HG03442 (cell line): ENCODE data around the gene SLIT1.

Experiments
- ATAC-seq: cut with Tn5 transposase; IDR thresholded peaks from one replicate; pipeline ENCODE4 v1.9.1; 2021; ENCODE audit warnings: mild to moderate bottlenecking, moderate library complexity; ENCODE audit not compliant: unreplicated experiment

Gene SLIT1

DNA sequence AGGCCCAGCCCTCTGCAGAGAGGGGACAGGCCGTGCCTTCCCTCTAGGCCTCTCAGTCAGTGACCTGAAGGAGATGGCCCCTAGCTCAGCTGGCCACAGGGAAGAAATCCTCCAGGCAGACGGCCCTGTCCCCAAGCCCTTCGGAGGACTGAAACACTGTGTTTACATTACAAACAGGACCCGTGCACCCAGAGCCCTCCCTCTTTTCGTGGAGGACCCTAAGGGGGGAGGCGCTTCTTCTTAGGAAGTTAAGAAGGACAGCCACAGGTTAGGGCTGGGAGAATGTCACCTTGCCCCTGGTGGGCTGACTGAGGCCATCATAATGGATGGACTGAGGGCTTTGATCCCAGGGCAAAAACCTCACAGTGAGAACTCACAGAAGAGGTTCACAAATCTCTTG lies 154.9 kb downstream of the SLIT1 start:
- ATAC-seq: no peak

GRCh38 chr10:97029271-97029670 lies 156.5 kb downstream of the SLIT1 start:
- no peak for ATAC-seq

GRCh38 chr10:97028832-97029178 lies 157.0 kb downstream of the SLIT1 start:
- ATAC-seq: no peak

- ATAC-seq: no peak
These were observed 157.5 kb downstream of the SLIT1 start for GRCh38 chr10:97028126-97028831.

GRCh38 chr10:97025613-97026242 lies 160.0 kb downstream of the SLIT1 start:
- ATAC-seq: peak; percentile 48

GRCh38 chr10:97024168-97025073 lies 161.3 kb downstream of the SLIT1 start:
- no peak for ATAC-seq

DNA sequence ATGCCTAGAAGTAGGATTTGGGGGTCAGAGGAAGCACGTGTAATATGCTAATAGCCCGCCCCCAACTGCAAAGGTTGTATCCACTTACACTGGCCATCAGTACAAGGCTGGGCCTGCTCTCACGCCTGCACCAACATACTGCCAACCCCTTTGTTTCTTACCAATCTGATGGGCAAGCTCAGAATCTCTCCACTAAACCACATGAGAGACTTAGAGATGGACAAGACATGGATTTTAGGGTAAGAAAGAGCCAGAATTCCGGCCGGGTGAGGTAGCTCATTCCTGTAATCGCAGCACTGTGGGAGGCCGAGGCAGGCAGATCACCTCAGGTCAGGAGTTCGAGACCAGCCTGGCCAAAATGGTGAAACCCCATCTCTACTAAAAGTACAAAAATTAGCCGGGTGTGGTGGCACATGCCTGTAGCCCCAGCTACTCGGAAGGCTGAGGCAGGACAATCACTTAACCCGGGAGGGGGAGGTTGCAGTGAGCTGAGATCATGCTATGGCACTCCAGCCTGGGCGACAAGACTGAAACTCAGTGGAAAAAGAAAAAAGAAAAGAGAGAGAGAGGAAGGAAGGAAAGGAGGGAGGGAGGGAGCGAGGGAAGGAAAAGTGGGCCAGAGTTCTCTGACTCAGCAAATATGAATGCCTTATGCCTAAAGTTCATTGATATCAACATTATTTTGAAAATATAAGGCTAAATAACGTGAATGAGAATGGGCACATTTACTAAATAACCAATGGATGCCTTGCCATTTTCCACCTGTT lies 162.2 kb downstream of the SLIT1 start:
- no peak for ATAC-seq

DNA sequence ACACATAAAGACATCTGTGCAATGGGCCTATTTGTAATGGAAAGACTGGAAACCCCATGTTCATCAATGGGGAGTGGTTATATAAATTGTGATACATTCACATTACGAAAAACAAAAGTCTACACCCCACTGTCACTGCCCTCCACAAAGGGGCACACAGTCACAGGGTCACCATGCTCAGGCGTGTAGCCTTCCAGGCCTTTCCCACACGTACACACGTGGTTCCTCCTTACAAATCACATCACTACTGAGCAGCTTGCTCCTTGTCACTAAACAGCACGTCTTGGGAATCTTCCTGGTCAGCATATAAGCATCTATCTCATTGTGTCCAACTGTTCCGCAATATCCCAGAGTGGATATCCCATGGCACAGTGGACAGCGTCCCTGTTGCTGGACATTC lies 163.1 kb downstream of the SLIT1 start:
- ATAC-seq: no peak

DNA sequence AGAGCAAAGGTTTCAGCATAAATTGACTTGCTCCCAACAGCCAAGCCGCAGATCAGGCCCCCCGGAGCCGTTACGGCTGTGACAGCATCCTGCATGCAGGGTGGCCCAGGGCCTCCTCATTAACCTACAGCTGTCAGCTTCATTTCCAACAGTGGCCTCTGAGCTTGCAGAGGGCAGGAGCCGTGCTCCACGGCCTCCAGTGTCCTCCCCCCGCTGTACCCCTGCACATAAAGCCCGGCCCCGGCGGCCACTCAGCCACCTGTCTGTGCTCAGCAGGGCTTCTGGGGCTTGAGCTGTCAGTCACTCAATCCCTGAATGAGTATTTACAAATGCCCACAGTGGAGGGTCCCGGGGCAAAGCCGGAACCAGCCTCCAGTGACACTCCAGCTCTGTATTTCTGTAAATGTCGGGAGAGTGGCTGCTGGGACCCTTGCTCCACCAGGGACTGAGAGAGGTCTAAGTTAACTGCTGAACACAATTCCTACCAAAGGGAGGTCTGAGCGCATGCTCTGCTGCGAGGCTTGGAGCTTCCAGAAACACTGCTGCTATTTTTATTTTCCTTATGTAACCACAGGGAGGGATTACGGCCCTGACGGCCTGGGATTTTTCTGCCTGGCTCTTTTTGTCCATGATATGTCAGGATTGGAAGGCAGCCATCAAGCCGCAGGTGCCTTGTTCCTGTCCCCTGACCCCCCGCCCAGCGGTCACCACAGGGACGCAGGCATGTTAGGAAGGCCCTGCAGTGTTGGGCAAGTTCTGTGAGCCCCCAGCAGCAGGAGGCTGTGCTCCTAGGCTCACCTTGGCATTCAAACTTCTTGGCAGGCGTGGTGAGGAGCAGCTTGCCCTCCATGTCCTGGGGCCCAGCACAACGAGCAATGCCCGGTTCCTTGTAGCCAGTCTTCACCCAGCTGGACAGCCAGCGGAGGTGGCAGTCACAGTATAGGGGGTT lies 165.0 kb downstream of the SLIT1 start:
- ATAC-seq: no peak

GRCh38 chr10:97019213-97019844 lies 166.4 kb downstream of the SLIT1 start:
- no peak for ATAC-seq

DNA sequence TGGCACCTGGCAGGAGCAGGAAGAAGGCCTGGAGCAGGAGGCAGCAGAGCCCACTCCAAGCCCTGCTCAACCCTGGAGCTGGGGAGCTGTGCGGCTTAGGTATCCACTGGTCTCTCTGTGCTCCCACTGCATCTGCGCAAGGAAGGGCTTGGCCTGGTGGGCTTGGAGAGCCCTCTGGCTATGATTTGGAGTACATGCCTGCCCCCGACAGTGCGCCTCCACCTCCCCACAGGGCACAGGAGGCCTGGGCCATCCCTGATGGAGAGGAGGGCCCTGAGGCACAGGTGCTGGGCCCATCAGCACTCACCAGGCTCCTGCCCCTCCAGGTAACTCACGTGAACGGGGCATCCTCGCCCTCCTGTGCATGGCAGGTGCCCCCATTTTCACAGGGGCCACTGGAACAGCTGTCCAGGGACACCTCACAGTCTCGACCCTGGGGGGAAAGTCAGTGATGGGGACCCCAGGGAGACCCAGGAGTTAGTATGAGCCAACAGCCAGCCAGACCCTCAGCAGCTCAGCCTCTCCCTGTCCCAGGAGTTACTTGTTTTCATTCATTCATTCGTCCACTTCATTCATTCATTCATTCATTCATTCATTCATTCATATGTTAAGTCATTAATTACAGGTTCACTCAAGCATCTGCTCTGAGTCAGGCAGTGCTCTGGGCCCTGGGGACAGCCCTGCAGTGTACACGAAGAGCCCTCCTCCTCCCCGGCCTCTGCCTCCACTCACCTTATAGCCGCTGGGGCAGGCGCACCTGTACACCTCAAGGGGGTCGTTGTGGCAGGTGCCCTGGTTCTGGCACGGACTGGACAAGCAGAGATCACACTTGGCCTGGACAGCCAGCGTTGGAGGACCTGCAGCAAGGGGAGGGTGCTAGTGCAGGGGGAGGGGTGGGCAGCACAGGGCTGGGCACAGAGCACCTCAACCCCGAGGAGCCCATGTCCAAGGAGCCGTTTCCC lies 167.2 kb downstream of the SLIT1 start:
- ATAC-seq: no peak

- no peak for ATAC-seq
These were observed 168.3 kb downstream of the SLIT1 start for GRCh38 chr10:97017474-97017903.

DNA sequence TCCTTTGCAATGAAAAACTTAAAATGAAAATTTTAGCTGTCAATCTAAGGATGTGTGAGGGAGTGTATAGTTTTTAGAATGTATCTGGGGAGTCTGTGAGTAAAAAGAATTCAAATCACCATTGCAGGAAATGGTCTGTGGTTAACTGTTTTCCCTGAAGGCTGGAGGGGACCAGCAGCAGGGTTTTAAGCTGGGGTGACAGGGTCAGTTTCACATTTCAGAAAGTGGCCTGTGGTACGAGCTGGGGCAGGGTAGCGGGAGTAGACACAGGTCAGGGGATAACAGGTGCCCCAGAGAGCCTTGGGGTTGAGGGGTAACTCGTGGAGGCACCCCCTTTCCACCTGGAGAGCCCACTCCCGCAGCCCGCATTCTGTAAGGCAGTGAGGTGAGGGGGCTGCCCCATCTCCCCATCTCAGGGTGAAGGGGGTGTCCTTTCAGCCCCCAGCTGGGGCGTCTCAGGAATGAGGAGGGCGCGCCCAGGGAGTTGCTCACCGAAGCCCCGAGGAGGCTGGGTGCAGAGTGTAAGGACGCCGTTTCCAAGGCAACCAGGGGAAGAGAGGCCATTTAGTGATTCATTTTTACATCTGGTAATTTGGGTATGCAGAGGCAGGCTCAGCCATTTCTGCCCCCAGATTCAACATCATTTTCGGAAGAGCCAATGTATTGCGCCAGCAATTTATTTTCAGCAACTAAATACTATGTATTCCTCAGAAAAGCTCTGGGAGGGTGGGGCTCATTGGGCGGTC lies 168.9 kb downstream of the SLIT1 start:
- peak; percentile 74 for ATAC-seq

DNA sequence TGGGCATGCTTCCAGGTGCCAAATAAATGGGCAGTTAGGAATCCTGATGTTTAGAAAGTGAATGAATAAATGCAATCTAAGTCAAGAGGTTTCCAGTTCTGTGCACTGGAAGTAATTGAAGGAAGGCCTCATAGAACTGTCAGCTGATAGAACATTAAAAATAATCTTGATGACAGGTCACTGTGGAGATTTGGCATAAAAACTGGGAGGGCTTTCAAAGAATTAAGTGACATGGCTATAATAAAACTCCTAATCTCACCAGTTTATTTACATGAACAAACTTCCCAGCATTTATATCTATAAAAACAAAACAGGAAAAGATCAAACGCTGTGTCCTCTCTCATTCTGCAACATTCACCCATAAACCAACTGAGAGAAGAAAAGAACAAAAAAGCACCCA lies 170.5 kb downstream of the SLIT1 start:
- no peak for ATAC-seq

DNA sequence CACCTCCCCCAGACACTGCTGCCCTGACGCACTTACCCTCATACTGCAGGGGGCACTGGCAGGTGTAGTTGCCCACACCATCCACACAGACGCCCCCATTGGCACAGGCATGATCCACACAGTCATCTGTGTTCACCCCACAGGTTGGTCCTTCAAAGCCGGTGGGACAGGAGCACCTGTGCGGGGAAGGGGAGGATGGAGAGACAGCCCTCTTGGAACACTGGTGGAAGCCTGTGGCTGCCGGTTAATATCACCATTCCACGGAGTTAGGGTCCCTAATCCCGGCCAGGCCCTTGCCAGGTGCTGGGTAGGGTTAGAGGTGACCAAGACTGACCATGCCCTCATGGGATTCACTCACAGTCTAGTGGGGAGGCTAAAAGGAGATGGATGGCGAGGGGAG lies 171.8 kb downstream of the SLIT1 start:
- ATAC-seq: no peak

- ATAC-seq: no peak
These were observed 172.2 kb downstream of the SLIT1 start for GRCh38 chr10:97013568-97013967.

- ATAC-seq: no peak
These were observed 173.3 kb downstream of the SLIT1 start for GRCh38 chr10:97012470-97012869.

GRCh38 chr10:97011397-97011796 lies 174.4 kb downstream of the SLIT1 start:
- ATAC-seq: no peak
